ENCODE measurements around the gene DCST1. TPM values are rescaled to one million over a fixed set of nuclear protein-coding genes. Genes with fewer than 3 reads are reported as not detected.

The DCST1 gene
- total RNA-seq, 2 experiments from 2014 or later, result not detected

GRCh38 chr1:155077758-155078445 is 44.3 kb downstream of the DCST1 start:
- H3K9me3 ChIP-seq (ENCODE audit: low read length), result no peaks in the 10 kb centered on the region
- H3K27ac ChIP-seq (ENCODE audit: low read depth, low read length, poor library complexity, severe bottlenecking), result no peak overlapping the region
- no peak overlapping the region for H3K4me3 ChIP-seq (ENCODE audit: low read depth, low read length, poor library complexity, severe bottlenecking)
- no peaks in the 10 kb centered on the region for H3K36me3 ChIP-seq (ENCODE audit: insufficient read depth, low read length)
- no peaks in the 10 kb centered on the region for H4K20me1 ChIP-seq (ENCODE audit: insufficient read depth, low read length)
- H3K9me2 ChIP-seq (ENCODE audit: insufficient read depth, low read length), result no peaks in the 10 kb centered on the region
- ChIA-PET CTCF (ENCODE audit: unreplicated experiment) (no interaction called here), POLR2A (interaction anchor here (0.6 kb wide), 1 partner anchor 422 kb away, joined by 3 read pairs; no protein-coding TSS in a partner anchor)
- H3K4me2 ChIP-seq (ENCODE audit: low read length), result no peak overlapping the region
- H2AFZ ChIP-seq (ENCODE audit: low read length), result no peak overlapping the region
- H3K79me2 ChIP-seq (ENCODE audit: insufficient read depth, low read depth, low read length), result no peaks in the 10 kb centered on the region
- intact Hi-C loops (cut with micrococcal nuclease; ENCODE audit: unreplicated experiment), result no loop called here
- BruUV-seq (replicated peaks), result no TSS peak
- peaks cover 72% of the 10 kb centered on the region for H3K4me1 ChIP-seq (ENCODE audit: insufficient read depth, low read length, poor library complexity, severe bottlenecking)
- no peak for DNase-seq (ENCODE audit: low spot score)
- TF ChIP-seq EZH2phosphoT487 (IDR thresholded peaks at IDR 0.05; ENCODE audit: borderline replicate concordance, low read depth, low read length), result no peak
- TF ChIP-seq CTCF (conservative IDR thresholded peaks at IDR 0.05; ENCODE audit: low read length), result no peak

- DNase-seq (ENCODE audit: low spot score), result peak; percentile 63
- Histone ChIP-seq H3K4me3 (ENCODE audit: low read depth, low read length, poor library complexity, severe bottlenecking) (peak within 1 kb of the TSS; percentile 62), H4K20me1 (ENCODE audit: insufficient read depth, low read length) (no peaks in the 10 kb centered on the region), H3K4me1 (ENCODE audit: insufficient read depth, low read length, poor library complexity, severe bottlenecking) (peaks cover 65% of the 10 kb centered on the region), H2AFZ (ENCODE audit: low read length) (no peak within 1 kb of the TSS), H3K36me3 (ENCODE audit: insufficient read depth, low read length) (no peaks in the 10 kb centered on the region), H3K9me2 (ENCODE audit: insufficient read depth, low read length) (no peaks in the 10 kb centered on the region), H3K9me3 (ENCODE audit: low read length) (no peaks in the 10 kb centered on the region), H3K79me2 (ENCODE audit: insufficient read depth, low read depth, low read length) (no peaks in the 10 kb centered on the region), H3K27ac (ENCODE audit: low read depth, low read length, poor library complexity, severe bottlenecking) (no peak within 1 kb of the TSS), H3K4me2 (ENCODE audit: low read length) (peak within 1 kb of the TSS; percentile 79)
- POLR2A ChIA-PET, result interaction anchor here (0.6 kb wide), 1 partner anchor 421 kb away, joined by 3 read pairs; no protein-coding TSS in a partner anchor
- CTCF ChIA-PET (ENCODE audit: unreplicated experiment), result interaction anchor here (0.7 kb wide), 1 partner anchor 90 kb away, joined by 4 read pairs; no protein-coding TSS in a partner anchor
- BruUV-seq (replicated peaks), result no TSS peak
- TF ChIP-seq CTCF (conservative IDR thresholded peaks at IDR 0.05; ENCODE audit: low read length) (no peak), EZH2phosphoT487 (IDR thresholded peaks at IDR 0.05; ENCODE audit: borderline replicate concordance, low read depth, low read length) (no peak)
- intact Hi-C loops (cut with micrococcal nuclease; ENCODE audit: unreplicated experiment), result no loop called here
Observed at GRCh38 chr1:155078469-155079209, 45.0 kb downstream of the DCST1 start, which contains the start of gene EFNA3. EFNA3 (plus strand) TSS chr1:155078837; CDS start chr1:155078942, 105 bp downstream.

- TF ChIP-seq CTCF (conservative IDR thresholded peaks at IDR 0.05; ENCODE audit: low read length) (no peak), EZH2phosphoT487 (IDR thresholded peaks at IDR 0.05; ENCODE audit: borderline replicate concordance, low read depth, low read length) (peak; percentile 78; the same call in 1 of the 2 replicates)
- Histone ChIP-seq H4K20me1 (ENCODE audit: insufficient read depth, low read length) (no peaks in the 10 kb centered on the region), H2AFZ (ENCODE audit: low read length) (no peak overlapping the region), H3K36me3 (ENCODE audit: insufficient read depth, low read length) (no peaks in the 10 kb centered on the region), H3K27ac (ENCODE audit: low read depth, low read length, poor library complexity, severe bottlenecking) (no peak overlapping the region), H3K9me3 (ENCODE audit: low read length) (no peaks in the 10 kb centered on the region), H3K79me2 (ENCODE audit: insufficient read depth, low read depth, low read length) (no peaks in the 10 kb centered on the region), H3K4me1 (ENCODE audit: insufficient read depth, low read length, poor library complexity, severe bottlenecking) (peaks cover 64% of the 10 kb centered on the region), H3K9me2 (ENCODE audit: insufficient read depth, low read length) (no peaks in the 10 kb centered on the region), H3K4me2 (ENCODE audit: low read length) (peak overlapping the region; percentile 79), H3K4me3 (ENCODE audit: low read depth, low read length, poor library complexity, severe bottlenecking) (peak overlapping the region; percentile 62)
- intact Hi-C loops (cut with micrococcal nuclease; ENCODE audit: unreplicated experiment), result no loop called here
- CTCF ChIA-PET (ENCODE audit: unreplicated experiment), result interaction anchor here (0.7 kb wide), 1 partner anchor 91 kb away, joined by 4 read pairs; no protein-coding TSS in a partner anchor
- no TSS peak for BruUV-seq (replicated peaks)
- no peak for DNase-seq (ENCODE audit: low spot score)
- POLR2A ChIA-PET, result no interaction called here
Observed at GRCh38 chr1:155079210-155079486, 45.5 kb downstream of the DCST1 start.
